ENCODE measurements around the gene DYNLT1.

DYNLT1 gene

DNA sequence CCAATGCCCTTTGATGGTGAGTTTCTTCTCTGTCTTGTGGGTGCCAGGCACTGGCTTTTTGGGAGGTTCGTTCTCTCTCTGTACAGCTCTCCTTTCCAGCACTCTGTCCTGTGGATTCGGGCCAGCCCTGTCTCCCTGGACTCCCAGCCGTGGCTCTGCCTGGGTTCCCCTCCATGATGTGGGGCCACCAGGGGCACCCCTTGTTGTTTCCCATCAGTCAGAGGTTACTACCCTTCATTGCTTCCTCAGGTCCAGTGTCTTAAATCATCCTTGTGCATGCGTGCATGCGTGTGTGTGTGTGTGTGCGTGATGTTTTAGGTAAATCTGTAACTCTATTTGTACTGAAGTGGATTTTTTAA lies 40.5 kb downstream of the DYNLT1 start:
- in situ Hi-C loops (cut with HindIII; ENCODE audit: low sequenced_read_pairs): no loop called here

DNA sequence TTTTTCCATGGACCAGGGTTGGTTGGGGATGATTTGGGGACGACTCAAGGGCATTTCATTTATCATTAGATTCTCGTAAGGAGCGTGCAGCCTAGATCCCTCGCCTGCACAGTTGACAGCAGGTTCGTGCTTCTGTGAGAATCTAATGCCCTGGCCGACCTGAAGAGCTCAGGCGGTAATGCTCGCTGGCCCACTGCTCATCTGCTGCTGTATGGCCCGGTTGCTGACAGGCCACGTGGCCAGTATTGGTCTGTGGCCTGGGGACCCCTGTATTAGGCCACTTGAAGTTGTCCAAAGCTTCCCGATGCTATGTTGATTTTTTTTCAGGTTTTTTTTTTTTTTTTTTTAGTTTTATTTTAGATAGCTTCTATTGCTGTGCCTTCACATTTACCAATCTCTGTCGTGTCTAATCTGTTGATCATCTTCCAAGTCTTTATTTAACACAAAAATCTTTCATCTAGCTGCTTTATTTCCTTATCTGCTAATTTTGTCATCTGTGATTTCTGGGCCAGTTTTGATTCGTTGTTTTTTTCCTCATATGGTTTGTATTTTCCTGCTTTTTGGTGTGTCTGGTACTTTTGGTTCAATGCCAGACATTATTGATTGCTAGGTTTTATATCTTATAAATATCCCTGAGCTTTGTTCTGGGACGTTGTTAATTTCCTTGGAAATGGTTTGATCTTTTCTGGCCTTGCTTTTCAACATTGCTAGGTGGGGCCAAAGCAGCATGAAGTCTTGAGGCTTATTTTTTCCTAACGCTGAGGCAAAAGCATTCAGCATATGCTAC lies 41.1 kb downstream of the DYNLT1 start:
- in situ Hi-C loops (cut with HindIII; ENCODE audit: low sequenced_read_pairs): no loop called here

- in situ Hi-C loops (cut with HindIII; ENCODE audit: low sequenced_read_pairs): no loop called here
Measured at GRCh38 chr6:158599635-158600034, 44.9 kb downstream of the DYNLT1 start.

DNA sequence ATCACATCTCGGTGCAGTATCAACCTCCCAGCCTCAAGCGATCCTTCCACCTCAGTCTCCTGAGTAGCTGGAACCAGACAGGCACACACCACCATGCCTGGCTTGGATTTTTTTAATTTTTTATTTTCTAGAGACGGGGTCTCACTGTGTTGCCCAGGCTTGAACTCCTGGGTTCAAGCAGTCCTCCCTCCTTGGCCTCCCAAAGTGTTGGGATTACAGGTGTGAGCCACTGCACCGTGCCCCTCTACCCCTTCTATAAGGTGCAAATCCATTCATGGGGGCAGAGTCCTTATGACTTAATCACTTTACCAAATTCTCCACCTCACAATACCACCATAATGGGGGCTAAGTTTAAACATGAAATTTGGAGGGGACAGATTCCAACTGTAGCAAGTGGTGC lies 47.0 kb downstream of the DYNLT1 start:
- in situ Hi-C loops (cut with HindIII; ENCODE audit: low sequenced_read_pairs): no loop called here

DNA sequence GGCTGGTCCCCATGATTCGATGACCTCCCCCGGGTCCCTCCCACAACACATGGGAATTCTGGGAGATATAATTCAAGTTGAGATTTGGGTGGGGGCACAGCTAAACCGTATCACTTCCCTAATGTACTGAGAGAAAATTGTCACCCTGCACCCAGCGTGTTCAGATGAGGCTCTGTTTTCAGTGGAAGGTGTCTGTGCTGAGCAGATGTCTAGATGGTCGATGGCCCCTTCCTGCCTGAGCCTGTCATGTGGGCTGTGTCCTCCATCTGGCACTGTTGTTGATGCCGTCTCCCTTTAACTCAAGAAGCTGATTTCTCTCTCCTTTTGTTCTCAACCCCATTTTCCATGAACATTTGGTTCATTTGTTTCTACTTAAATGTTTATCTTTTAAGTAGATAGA lies 47.7 kb downstream of the DYNLT1 start:
- in situ Hi-C loops (cut with HindIII; ENCODE audit: low sequenced_read_pairs): no loop called here

DNA sequence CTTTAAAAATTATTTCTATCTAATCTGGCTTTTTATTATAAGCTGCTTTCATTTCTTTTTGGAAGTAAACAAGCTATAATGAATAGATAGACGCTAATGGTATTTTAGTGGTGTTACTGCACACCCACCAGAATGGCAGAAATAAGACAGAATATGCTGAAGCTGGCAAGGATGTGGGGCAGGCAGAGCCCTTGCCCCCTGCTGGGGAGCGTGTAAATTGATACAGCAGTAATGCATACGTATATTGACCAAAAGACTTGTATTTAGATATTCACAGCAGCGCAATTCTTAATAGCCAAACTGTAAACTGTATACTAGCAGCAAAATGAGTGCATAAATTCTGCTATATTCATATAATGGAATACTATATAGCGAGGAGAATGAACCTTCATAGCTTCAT lies 49.3 kb downstream of the DYNLT1 start:
- in situ Hi-C loops (cut with HindIII; ENCODE audit: low sequenced_read_pairs): no loop called here

- in situ Hi-C loops (cut with HindIII; ENCODE audit: low sequenced_read_pairs): no loop called here
Measured at GRCh38 chr6:158593670-158594069, 50.9 kb downstream of the DYNLT1 start.

- in situ Hi-C loops (cut with HindIII; ENCODE audit: low sequenced_read_pairs): no loop called here
Measured at GRCh38 chr6:158591810-158592209, 52.7 kb downstream of the DYNLT1 start.

DNA sequence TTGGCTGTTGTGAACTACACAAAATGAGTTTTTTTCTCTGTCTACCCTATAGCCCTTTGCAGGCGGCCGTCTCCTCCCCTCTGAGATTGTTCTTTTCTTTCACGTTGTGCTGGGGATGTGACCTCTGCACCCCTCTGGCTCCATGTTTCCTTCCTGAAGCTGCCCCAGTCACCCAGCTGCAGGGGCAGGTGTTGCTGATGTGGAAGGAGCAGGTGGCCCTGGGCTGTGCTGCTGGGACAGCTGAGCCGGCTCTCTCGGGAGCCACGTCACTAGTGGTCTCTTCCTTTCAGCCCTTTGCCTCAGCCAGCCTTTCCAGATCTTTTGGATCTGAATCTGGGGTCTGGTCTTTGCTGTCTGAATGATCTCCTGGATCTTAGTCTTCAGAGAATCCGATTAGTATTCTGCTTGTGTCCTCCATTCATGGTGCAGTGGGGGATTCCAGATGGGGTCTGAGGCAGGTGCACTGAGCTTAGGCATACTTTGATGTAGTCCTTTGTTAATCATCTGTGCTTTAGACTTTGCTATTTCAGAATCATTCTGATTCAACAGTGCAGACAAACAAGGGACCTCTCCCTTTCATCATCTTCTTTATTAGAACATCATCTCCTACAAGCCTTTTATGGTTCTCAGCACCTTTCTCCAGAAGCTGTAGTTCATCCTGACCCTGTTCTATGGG lies 53.3 kb downstream of the DYNLT1 start:
- in situ Hi-C loops (cut with HindIII; ENCODE audit: low sequenced_read_pairs): no loop called here

GRCh38 chr6:158589366-158589765 lies 55.2 kb downstream of the DYNLT1 start:
- in situ Hi-C loops (cut with HindIII; ENCODE audit: low sequenced_read_pairs): no loop called here

- in situ Hi-C loops (cut with HindIII; ENCODE audit: low sequenced_read_pairs): no loop called here
Measured at GRCh38 chr6:158586652-158587051, 57.9 kb downstream of the DYNLT1 start.

Measured in DLD1 (cell line).